Bronchial smooth muscle cell (primary cell): ENCODE data around the gene C17orf58. TPM values are rescaled to one million over a fixed set of nuclear protein-coding genes. Genes with fewer than 3 reads are reported as not detected.

Source experiments
- total RNA-seq: library from RNA; depleted of rRNA; stranded (reverse); fragments of >200 nt; gene quantifications from 2 replicates; pipeline ENCODE4 v1.2.1, GENCODE V29; 2014

C17orf58 gene
- total RNA-seq = 11.5 and 30.7 TPM in 2 replicates

GRCh38 chr17:67996301-67997171 lies at the start of gene C17orf58:
TSS of gene C17orf58 (minus strand) at chr17:67996469. CDS start at chr17:67996198, 271 bp downstream.

GRCh38 chr17:68035523-68036303 lies 39.4 kb upstream of the C17orf58 start, which contains the start of gene KPNA2:
TSS of gene KPNA2 (plus strand) at chr17:68035735. CDS start at chr17:68037133, 1,398 bp downstream.

Other genes starting within 250 kb of the C17orf58 start
- gene BPTF, start 171.0 kb downstream of the C17orf58 start, total RNA-seq = 27.0 and 35.5 TPM in 2 replicates
- 28.5 and 45.8 TPM in 2 replicates for gene KPNA2, start 39.3 kb upstream of the C17orf58 start, total RNA-seq